Measurements from ENCODE around the gene PAPPA2.

GRCh38 chr1:176601348-176601747, 138.4 kb downstream of the PAPPA2 start:
- no peak for TF ChIP-seq CTCF (conservative IDR thresholded peaks at IDR 0.05)
- no peak for TF ChIP-seq ZFX (IDR thresholded peaks at IDR 0.05)
